Activated T-helper 1 cell treated with anti-CD3 and anti-CD28 coated beads, Interleukin-12 subunit alpha, Interleukin-12 subunit beta, Interleukin-2, Interleukin-4 antibody, amounts not matched to agents 30 ng/mL and 10 ng/mL and 1 ng/mL, durations not matched to agents 14 hours and 24 hours and 36 hours (primary cell): ENCODE results near the gene ASNS. TPM values are rescaled to one million over a fixed set of nuclear protein-coding genes. Genes with fewer than 3 reads are reported as not detected.
"Not testable (repeated sequence)": the region's sequence is repeated elsewhere in the genome, so short reads cannot be mapped to it uniquely, and the experiment has no call there.

Experiments
- DNase-seq: peaks from one replicate; pipeline ENCODE4 v3.0.0; 2021; ENCODE audit warnings: low spot score
- H3K27ac Mint-ChIP-seq: one replicate; pipeline ENCODE4 v1.8.0; 2021; ENCODE audit warnings: mild to moderate bottlenecking, mixed read lengths
- H3K27me3 Mint-ChIP-seq: one replicate; pipeline ENCODE4 v1.8.0; 2022; ENCODE audit warnings: mild to moderate bottlenecking, moderate library complexity, mixed read lengths; ENCODE audit not compliant: insufficient read depth
- H3K36me3 Mint-ChIP-seq: one replicate; pipeline ENCODE4 v1.8.0; 2021; ENCODE audit warnings: low read depth, mixed read lengths
- H3K4me1 Mint-ChIP-seq: one replicate; pipeline ENCODE4 v1.8.0; 2021; ENCODE audit warnings: low read depth, mixed read lengths
- H3K4me3 Mint-ChIP-seq: one replicate; pipeline ENCODE4 v1.8.0; 2021; ENCODE audit warnings: mild to moderate bottlenecking, moderate library complexity, mixed read lengths
- H3K9me3 Mint-ChIP-seq: one replicate; pipeline ENCODE4 v1.8.0; 2021; ENCODE audit warnings: mixed read lengths
- intact Hi-C: fragments of 100-400 bp; cut with micrococcal nuclease; formaldehyde crosslinking; loops from one replicate; pipeline ENCODE4 v1.15.1; 2024
- total RNA-seq: library from RNA; stranded (reverse); gene quantifications from 2 replicates; pipeline ENCODE4 v1.2.3, GENCODE V29; 2022

Gene ASNS, protein sequence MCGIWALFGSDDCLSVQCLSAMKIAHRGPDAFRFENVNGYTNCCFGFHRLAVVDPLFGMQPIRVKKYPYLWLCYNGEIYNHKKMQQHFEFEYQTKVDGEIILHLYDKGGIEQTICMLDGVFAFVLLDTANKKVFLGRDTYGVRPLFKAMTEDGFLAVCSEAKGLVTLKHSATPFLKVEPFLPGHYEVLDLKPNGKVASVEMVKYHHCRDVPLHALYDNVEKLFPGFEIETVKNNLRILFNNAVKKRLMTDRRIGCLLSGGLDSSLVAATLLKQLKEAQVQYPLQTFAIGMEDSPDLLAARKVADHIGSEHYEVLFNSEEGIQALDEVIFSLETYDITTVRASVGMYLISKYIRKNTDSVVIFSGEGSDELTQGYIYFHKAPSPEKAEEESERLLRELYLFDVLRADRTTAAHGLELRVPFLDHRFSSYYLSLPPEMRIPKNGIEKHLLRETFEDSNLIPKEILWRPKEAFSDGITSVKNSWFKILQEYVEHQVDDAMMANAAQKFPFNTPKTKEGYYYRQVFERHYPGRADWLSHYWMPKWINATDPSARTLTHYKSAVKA
- total RNA-seq: 71.1 and 79.6 TPM in 2 replicates

DNA sequence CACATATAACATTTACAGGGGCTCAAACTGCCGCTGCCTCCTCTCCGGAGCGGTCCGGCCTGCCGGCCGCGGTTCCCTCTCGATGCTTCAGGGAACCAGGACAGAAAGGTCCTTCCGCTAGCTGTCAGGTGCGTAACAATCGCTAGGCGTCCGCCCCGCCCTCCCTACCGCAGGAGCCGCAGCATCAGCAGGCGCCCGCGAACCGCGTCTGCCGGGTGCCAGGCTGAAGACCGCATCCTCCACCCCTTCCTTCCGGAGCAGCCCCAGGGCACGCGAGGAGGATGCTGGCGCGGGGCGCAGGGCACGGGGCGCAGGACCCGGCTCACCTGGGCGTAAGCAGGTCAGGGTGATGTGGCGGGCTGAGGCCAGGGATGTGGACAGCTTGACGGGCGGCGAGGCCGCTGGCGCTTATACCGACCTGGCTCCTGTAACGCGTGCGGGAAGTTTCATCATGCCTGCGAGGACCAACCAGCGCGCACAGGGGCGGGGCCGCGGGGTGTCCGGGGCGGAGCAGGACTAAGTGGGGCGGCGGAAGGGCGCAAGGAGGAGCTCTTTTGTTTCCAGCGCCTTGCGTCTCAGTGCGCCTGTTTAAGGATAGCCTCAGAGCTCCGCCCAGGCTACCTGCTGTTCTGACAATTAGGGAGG, at the start of gene ASNS:
Gene ASNS, minus strand, starts transcription at position 384 of the 645 bp plus-strand sequence. CDS start 3,252 bp downstream, outside the sequence.
- H3K4me3 Mint-ChIP-seq: peak within 1 kb of the TSS; percentile 90
- H3K27me3 Mint-ChIP-seq: no peaks in the 10 kb centered on the region
- no peaks in the 10 kb centered on the region for H3K9me3 Mint-ChIP-seq
- H3K36me3 Mint-ChIP-seq: peaks cover 22% of the 10 kb centered on the region
- DNase-seq: peak; percentile 86
- H3K27ac Mint-ChIP-seq: peak within 1 kb of the TSS; percentile 86
- intact Hi-C loops: loop anchor here (1.0 to 10.0 kb wide), 9 partner anchors 55 to 1551 kb away; partner anchors contain the start of genes BAIAP2L1, LMTK2, SDHAF3 and TECPR1
- peaks cover 20% of the 10 kb centered on the region for H3K4me1 Mint-ChIP-seq

DNA sequence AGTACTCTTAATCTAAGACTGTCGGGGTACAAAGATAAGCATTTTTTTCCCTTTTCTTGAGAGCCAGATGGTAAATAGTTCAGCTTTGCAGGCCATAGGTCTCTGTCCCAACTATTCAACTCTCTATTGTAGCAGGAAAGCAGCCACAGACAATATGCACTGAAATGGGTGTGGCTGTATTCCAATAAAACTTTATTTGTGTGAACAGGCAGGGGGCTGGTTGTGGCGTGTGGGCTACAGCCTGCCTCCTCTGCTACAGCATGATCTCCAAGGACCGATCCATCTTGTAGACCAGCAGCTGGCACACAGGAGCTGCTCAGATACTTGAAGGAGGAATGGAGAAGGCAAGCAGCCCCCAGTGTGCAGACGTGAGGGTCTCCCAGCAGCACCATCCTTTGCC, 49.0 kb upstream of the ASNS start:
- H3K4me3 Mint-ChIP-seq, DNase-seq, H3K4me1 Mint-ChIP-seq, intact Hi-C loops, H3K27me3 Mint-ChIP-seq, H3K27ac Mint-ChIP-seq, H3K36me3 Mint-ChIP-seq, H3K9me3 Mint-ChIP-seq: not testable (repeated sequence)

DNA sequence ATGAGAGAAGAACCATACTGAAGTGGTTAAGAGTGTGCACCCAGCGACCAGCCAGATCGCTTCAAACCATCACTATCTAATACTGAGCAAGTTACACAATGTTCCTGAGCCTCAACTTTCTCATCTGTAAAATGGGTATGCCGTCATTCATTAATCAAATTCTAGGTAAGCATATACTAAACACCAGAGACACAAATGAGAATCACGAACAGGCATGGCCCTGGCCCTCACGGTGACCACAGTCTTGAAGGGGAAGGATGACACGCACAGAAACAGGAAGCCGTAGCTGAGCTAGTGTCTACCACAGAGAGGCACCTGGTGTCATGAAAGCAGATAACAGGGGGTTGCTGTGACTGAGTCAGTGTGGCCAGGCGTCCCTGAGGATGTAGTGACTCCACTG, 43.1 kb upstream of the ASNS start:
- intact Hi-C loops: not testable (repeated sequence)

DNA sequence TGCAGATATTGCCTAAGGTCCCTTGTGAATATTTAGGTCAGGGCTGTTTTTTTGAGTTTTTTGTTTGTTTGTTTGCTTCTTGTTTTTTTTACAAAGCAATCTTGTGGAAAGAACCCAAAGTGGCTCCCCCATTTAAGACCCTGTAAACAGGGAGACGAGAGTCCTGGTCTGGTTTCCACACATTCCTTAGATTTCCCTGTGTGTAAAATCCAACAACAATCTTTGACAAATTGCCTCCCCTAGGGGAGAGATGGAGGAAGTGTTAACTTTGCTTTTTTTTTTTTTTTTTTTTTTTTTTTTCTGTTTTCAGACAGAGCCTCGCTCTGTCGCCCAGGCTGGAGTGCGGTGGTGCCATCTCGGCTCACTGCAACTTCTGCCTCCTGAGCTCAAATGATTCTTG, 40.1 kb upstream of the ASNS start:
- H3K27me3 Mint-ChIP-seq, H3K4me1 Mint-ChIP-seq, H3K36me3 Mint-ChIP-seq, H3K27ac Mint-ChIP-seq, DNase-seq, H3K4me3 Mint-ChIP-seq, H3K9me3 Mint-ChIP-seq, intact Hi-C loops: not testable (repeated sequence)

More for the DNA sequence above, 43.1 kb upstream of the ASNS start:
- H3K27ac Mint-ChIP-seq, H3K4me3 Mint-ChIP-seq, DNase-seq, H3K4me1 Mint-ChIP-seq, H3K27me3 Mint-ChIP-seq, H3K9me3 Mint-ChIP-seq, H3K36me3 Mint-ChIP-seq: not testable (repeated sequence)

DNA sequence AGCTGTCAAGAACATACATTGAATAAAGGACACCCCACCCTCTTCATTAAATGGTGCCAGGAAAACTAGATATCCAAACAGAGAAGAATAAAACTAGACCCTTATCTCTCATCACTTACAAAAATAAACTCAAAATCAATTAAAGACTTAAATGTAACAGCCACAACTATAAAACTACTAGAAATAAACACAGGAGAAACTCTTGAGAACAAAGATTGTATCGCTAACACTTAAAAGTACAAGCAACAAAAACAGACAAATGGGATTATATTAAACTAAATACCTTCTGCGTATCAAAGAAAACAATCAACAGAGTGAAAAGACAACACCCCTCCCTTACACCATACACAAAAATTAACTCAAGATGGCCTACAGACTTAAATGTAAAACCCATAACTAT, 24.7 kb upstream of the ASNS start:
- H3K27ac Mint-ChIP-seq, intact Hi-C loops: not testable (repeated sequence)

DNA sequence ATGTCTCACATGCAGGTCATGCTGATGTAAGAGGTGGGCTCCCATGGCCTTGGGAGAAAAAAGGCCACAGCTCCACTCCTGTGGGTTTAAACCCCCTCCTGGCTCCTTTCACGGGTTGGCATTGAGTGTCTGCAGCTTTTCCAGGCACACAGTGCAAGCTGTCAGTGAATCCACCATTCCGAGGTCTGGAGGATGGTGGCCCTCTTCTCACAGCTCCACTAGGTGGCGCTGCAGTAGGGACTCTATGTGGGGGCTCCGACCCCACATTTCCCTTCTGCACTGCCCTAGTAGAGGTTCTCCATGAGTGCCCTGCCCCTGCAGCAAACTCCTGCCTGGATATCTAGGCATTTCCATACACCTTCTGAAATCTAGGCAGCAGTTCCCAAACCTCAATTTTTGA, 19.5 kb upstream of the ASNS start:
- H3K4me3 Mint-ChIP-seq, intact Hi-C loops, DNase-seq, H3K4me1 Mint-ChIP-seq, H3K9me3 Mint-ChIP-seq, H3K27ac Mint-ChIP-seq, H3K36me3 Mint-ChIP-seq, H3K27me3 Mint-ChIP-seq: not testable (repeated sequence)

More for the DNA sequence above, 24.7 kb upstream of the ASNS start:
- DNase-seq, H3K36me3 Mint-ChIP-seq, H3K27me3 Mint-ChIP-seq, H3K4me1 Mint-ChIP-seq, H3K9me3 Mint-ChIP-seq, H3K4me3 Mint-ChIP-seq: not testable (repeated sequence)

DNA sequence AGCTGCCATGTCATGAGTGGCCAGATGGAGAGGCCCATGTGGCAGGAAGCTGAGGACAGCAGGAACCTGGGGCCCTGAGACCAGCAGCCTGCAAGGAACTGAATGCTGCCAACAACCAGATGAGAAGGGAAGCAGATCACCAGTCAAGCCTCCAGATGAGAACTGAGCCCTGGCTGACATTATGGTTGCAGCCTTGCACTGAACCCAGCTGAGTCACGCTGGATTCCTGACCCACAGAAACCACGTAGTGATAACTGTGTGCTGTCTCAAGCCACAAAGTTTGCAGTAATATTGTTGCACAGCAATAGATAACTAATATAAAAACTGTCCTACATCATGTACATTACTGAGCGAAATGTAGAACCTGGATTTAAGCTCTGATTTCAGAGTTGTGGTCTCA, 7.3 kb upstream of the ASNS start:
- H3K4me1 Mint-ChIP-seq, H3K27ac Mint-ChIP-seq, H3K36me3 Mint-ChIP-seq, H3K4me3 Mint-ChIP-seq, H3K9me3 Mint-ChIP-seq, DNase-seq, H3K27me3 Mint-ChIP-seq: not testable (repeated sequence)
- intact Hi-C loops: loop anchor here (10.0 kb wide), 2 partner anchors 285 to 995 kb away; partner anchors contain the start of genes TMEM130 and TRRAP

DNA sequence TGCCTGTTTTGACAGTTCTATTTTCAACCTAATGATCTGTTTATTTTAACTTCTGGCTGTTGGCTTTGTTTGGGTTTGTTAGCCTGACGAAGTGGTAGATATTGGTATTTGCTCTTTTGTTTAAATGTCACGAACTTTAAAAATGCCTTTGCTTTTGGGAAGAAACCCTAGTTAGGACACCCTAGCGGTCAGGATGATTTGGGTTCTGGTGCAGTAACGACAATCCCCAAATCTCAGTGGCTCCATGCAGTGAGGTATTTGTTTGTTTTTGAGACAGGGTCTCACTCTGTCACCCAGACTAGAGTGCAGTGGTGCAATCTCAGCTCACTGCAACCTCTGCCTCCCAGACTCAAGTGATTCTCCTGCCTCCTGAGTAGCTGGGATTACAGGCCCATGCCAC, 2.7 kb upstream of the ASNS start:
- intact Hi-C loops: loop anchor here (5.0 to 10.0 kb wide), 3 partner anchors 52 to 1000 kb away; partner anchors contain the start of genes TMEM130 and TRRAP
- H3K27me3 Mint-ChIP-seq, H3K36me3 Mint-ChIP-seq, H3K27ac Mint-ChIP-seq, H3K9me3 Mint-ChIP-seq, H3K4me3 Mint-ChIP-seq, DNase-seq: not testable (repeated sequence)
- H3K4me1 Mint-ChIP-seq: peaks cover 12% of the 10 kb centered on the region

DNA sequence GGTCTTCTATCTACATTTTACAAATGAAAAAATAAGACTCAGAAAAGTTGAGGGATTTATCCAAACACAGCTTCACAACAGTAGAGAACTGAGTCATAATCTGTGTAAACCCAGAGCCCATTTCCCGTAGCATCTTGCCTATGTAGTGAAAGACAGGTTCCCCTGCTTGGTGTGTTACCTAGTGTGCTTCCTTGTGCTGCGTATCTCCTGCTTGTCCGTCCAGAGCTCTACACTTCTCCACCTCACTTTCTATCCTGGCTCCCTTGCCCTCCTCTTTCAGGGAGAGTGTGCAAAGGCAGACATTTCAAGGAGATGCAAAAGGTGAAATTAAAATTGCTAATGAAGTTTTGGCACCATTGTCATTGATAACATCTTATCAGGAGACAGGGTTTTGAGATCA, 1.4 kb upstream of the ASNS start:
- H3K9me3 Mint-ChIP-seq: no peaks in the 10 kb centered on the region
- H3K27me3 Mint-ChIP-seq: no peaks in the 10 kb centered on the region
- no peak overlapping the region for H3K27ac Mint-ChIP-seq
- intact Hi-C loops: loop anchor here (2.0 to 10.0 kb wide), 4 partner anchors 54 to 1001 kb away; partner anchors contain the start of genes BAIAP2L1, TMEM130 and TRRAP
- peaks cover 14% of the 10 kb centered on the region for H3K36me3 Mint-ChIP-seq
- peaks cover 20% of the 10 kb centered on the region for H3K4me1 Mint-ChIP-seq
- DNase-seq: no peak
- no peak overlapping the region for H3K4me3 Mint-ChIP-seq

DNA sequence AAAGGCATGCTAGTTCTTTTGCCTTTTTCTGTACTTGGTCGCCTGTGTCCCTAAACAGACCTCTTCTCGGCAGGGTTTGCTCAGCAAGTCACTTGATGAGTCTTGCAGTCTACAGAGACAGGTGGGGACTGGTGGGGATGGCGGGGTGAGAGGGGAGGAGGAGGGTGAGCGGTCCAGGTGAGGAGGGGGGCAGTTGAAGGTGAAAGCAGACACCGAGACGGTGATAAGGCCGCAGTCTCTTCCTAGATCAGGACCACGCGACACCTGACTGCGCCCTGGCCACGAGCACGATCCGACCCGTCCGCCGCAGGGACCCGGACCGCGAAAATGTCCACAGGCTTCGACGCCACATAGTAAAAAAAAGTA, 566 bp downstream of the ASNS start:
- Mint-ChIP-seq H3K9me3 (no peaks in the 10 kb centered on the region), H3K27me3 (no peaks in the 10 kb centered on the region), H3K27ac (peak overlapping the region; percentile 86), H3K4me1 (peaks cover 20% of the 10 kb centered on the region), H3K36me3 (peaks cover 22% of the 10 kb centered on the region), H3K4me3 (peak overlapping the region; percentile 90)
- no peak for DNase-seq
- intact Hi-C loops: loop anchor here (1.0 to 10.0 kb wide), 9 partner anchors 56 to 1550 kb away; partner anchors contain the start of genes BAIAP2L1, LMTK2, SDHAF3 and TECPR1

DNA sequence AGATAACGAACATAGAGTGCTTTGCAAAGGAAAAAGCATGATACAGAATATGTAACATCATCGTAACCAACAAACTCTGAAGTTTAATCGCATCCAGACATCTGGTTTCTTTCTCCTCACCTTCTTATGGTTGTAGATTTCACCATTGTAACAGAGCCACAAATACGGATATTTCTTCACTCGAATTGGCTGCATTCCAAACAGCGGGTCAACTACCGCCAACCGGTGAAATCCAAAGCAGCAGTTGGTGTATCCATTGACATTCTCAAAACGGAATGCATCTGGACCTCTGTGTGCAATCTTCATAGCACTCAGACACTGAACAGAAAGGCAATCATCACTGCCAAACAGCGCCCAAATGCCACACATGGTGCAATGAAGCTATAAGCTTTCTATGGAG, 3.4 kb downstream of the ASNS start:
- intact Hi-C loops: no loop called here
- no peak for DNase-seq
- H3K4me3 Mint-ChIP-seq: no peak overlapping the region
- no peaks in the 10 kb centered on the region for H3K9me3 Mint-ChIP-seq
- H3K27ac Mint-ChIP-seq: no peak overlapping the region
- H3K36me3 Mint-ChIP-seq: peaks cover 27% of the 10 kb centered on the region
- no peaks in the 10 kb centered on the region for H3K27me3 Mint-ChIP-seq
- H3K4me1 Mint-ChIP-seq: peaks cover 26% of the 10 kb centered on the region

DNA sequence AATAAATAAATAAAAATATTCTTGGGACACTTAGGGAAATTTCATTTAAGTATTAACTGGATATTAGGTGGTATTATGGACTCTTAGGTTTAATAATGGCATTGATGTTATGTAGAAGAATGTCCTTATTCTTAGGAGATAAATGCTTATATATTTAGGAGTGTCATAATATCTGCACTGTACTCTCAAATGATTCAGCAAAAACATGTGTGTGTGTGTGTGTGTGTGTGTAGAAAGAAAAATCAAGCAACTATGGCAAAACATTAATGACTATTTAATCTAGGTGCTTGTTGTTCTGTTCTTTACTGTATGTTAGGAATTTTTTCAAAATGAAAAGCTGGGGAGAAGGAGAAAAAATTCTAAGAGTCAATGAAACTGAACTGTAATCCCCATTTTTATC, 3.9 kb downstream of the ASNS start:
- H3K27me3 Mint-ChIP-seq: no peaks in the 10 kb centered on the region
- H3K36me3 Mint-ChIP-seq: peaks cover 27% of the 10 kb centered on the region
- peaks cover 30% of the 10 kb centered on the region for H3K4me1 Mint-ChIP-seq
- intact Hi-C loops: no loop called here
- DNase-seq: no peak
- no peaks in the 10 kb centered on the region for H3K9me3 Mint-ChIP-seq
- H3K27ac Mint-ChIP-seq: no peak overlapping the region
- H3K4me3 Mint-ChIP-seq: no peak overlapping the region

DNA sequence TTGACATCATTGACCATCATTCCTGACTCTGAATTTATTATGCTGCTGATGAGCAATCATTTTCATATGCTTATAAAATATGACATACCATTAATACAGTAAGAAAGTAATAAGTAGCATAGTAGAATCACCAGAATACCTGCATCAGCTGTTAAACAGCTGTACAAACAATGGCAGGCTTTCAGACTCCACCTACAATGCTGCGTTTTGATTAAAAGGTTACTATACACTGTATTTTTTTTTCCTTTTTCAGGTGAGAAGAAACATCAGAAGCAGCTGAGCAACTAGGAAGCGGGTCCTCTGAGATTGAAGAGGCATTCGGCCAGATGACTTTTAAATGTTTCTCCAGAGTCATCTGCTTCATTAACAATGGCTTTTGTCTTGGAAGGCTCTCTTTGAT, 7.1 kb downstream of the ASNS start:
- no peak for DNase-seq
- H3K4me3 Mint-ChIP-seq: no peak overlapping the region
- no peak overlapping the region for H3K27ac Mint-ChIP-seq
- intact Hi-C loops: no loop called here
- H3K27me3 Mint-ChIP-seq: no peaks in the 10 kb centered on the region
- peaks cover 30% of the 10 kb centered on the region for H3K36me3 Mint-ChIP-seq
- peaks cover 29% of the 10 kb centered on the region for H3K4me1 Mint-ChIP-seq
- H3K9me3 Mint-ChIP-seq: no peaks in the 10 kb centered on the region
